Natural killer cell (primary cell): Measurements from ENCODE around the gene BORCS5. TPM values are rescaled to one million over a fixed set of nuclear protein-coding genes. Genes with fewer than 3 reads are reported as not detected.
"Not testable (repeated sequence)": the region's sequence is repeated elsewhere in the genome, so short reads cannot be mapped to it uniquely, and the experiment has no call there.

ENCODE experiments used
- ATAC-seq, 3 donors: fragments of 150-1000 bp in 2 of 3; fragments of 200-7000 bp in 1 of 3; cut with Tn5 transposase; 1 replicate in 1 of 3; 2 replicates in 2 of 3; pipeline ENCODE4 v1.10.0; 2021; ENCODE audit warnings: mild to moderate bottlenecking in 2 of 3, moderate library complexity in 2 of 3
- DNase-seq, 2 donors: peaks; one replicate each; pipeline versions ENCODE4 v3.0.0 to v3.0.0-alpha.2; 2013 to 2021; ENCODE audit warnings: mixed read lengths in 1 of 2
- H3K27ac ChIP-seq: one replicate; pipeline ENCODE4 v1.5.1; 2013; ENCODE audit warnings: mild to moderate bottlenecking, low read length
- H3K27me3 ChIP-seq: one replicate; pipeline ENCODE4 v1.6.1; 2013; ENCODE audit warnings: low read length; ENCODE audit not compliant: control insufficient read depth, insufficient read depth
- H3K36me3 ChIP-seq: one replicate; pipeline ENCODE4 v1.6.1; 2013; ENCODE audit warnings: low read length; ENCODE audit not compliant: control insufficient read depth, insufficient read depth
- H3K4me1 ChIP-seq: one replicate; pipeline ENCODE4 v1.6.1; 2013; ENCODE audit warnings: low read length; ENCODE audit not compliant: control insufficient read depth, insufficient read depth
- H3K4me3 ChIP-seq: one replicate; pipeline ENCODE4 v1.5.1; 2013; ENCODE audit warnings: low read length
- H3K9me3 ChIP-seq: one replicate; pipeline ENCODE4 v1.6.1; 2013; ENCODE audit warnings: low read length; ENCODE audit not compliant: control insufficient read depth, insufficient read depth
- H3K27ac Mint-ChIP-seq, 2 donors: one replicate each; pipeline ENCODE4 v1.8.0; 2022; ENCODE audit warnings: mild to moderate bottlenecking in 2 of 2, mixed read lengths in 2 of 2, moderate library complexity in 1 of 2
- H3K27me3 Mint-ChIP-seq, 2 donors: one replicate each; pipeline ENCODE4 v1.8.0; 2022; ENCODE audit warnings: low read depth in 2 of 2, mixed read lengths in 2 of 2
- H3K36me3 Mint-ChIP-seq: one replicate; pipeline ENCODE4 v1.8.0; 2022; ENCODE audit warnings: mixed read lengths
- H3K4me1 Mint-ChIP-seq, 2 donors: one replicate each; pipeline ENCODE4 v1.8.0; 2022; ENCODE audit warnings: mixed read lengths in 2 of 2
- H3K4me3 Mint-ChIP-seq: one replicate; pipeline ENCODE4 v1.8.0; 2022; ENCODE audit warnings: mild to moderate bottlenecking, moderate library complexity, mixed read lengths
- H3K9me3 Mint-ChIP-seq, 2 donors: one replicate each; pipeline ENCODE4 v1.8.0; 2022; ENCODE audit warnings: mixed read lengths in 2 of 2
- CTCF ChIP-seq: fragments of 200-600 bp; IDR thresholded peaks from one replicate; pipeline ENCODE4 v1.8.0; 2022; ENCODE audit warnings: antibody characterized with exemption
- WGBS: methylation state at CpG from one replicate; pipeline ENCODE4 v1.1.7; 2013; ENCODE audit warnings: missing lambda C conversion rate; ENCODE audit not compliant: insufficient coverage; 5-methylcytosine and 5-hydroxymethylcytosine counted together
- intact Hi-C: fragments of 100-400 bp; cut with micrococcal nuclease; formaldehyde crosslinking; loops from one replicate; pipeline ENCODE4 v1.14.2; 2022
- total RNA-seq, 4 donors: library from RNA; stranded (reverse); fragments of 120-200 nt in 1 of 4; gene quantifications; one replicate each; pipeline versions ENCODE4 v1.2.3 to v1.2.4, GENCODE V29; 2013 to 2022

BORCS5 gene
- 10 to 100 TPM; 28.5 to 32.8 (median 29.2) TPM for total RNA-seq
- 19.3 TPM for total RNA-seq (2013)

GRCh38 chr12:12356896-12357718 lies at the start of gene BORCS5:
Gene BORCS5 (plus strand): TSS chr12:12357078. CDS start chr12:12357452, 374 bp downstream.
- peak within 1 kb of the TSS; percentile 96 for H3K4me3 Mint-ChIP-seq
- TF ChIP-seq CTCF, result no peak
- peak; percentile 92 to 98 (median 94) for ATAC-seq
- no peaks in the 10 kb centered on the region for H3K27me3 Mint-ChIP-seq
- intact Hi-C loops, result loop anchor here (2.0 to 10.0 kb wide), 6 partner anchors 28 to 648 kb away; partner anchors contain the start of genes DUSP16, GPR19 and HEBP1
- no peaks in the 10 kb centered on the region for H3K9me3 Mint-ChIP-seq
- H3K27ac Mint-ChIP-seq, result peak within 1 kb of the TSS; percentile 92 to 97
- no peaks in the 10 kb centered on the region for H3K36me3 Mint-ChIP-seq
- peaks cover 26 to 31% of the 10 kb centered on the region in 2 donors for H3K4me1 Mint-ChIP-seq
- Histone ChIP-seq H3K27ac (peak within 1 kb of the TSS; percentile 97), H3K36me3 (no peaks in the 10 kb centered on the region), H3K4me1 (peaks cover 23% of the 10 kb centered on the region), H3K27me3 (no peaks in the 10 kb centered on the region), H3K4me3 (peak within 1 kb of the TSS; percentile 78), H3K9me3 (no peaks in the 10 kb centered on the region)
- DNase-seq, result peak; percentile 95 to 99
- under 1% methylated on average over 72 of the region's 72 CpGs for WGBS

- 92% methylated on average over 9 of the region's 10 CpGs for WGBS
- not testable (repeated sequence) for H3K9me3 Mint-ChIP-seq, ATAC-seq
Measured at GRCh38 chr12:12310695-12311094, 46.2 kb upstream of the BORCS5 start.

DNA sequence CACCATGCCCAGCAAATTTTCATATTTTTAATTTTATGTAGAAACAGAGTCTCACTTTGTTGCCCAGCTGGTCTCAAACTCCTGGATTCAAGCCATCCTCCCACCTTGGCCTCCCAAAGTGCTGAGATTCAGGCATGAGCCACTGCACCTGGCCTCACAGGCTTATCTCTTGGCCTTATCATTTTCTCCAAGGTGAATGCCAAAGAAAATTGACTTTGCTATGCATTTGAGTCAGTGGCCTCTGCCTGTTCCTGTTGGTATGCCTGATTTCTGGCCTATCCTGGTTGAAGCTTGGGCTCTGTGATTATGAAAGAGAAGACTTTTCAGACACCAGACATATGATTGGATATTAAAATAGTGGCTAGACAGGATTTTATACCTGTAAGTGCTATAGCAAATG lies 41.0 kb upstream of the BORCS5 start:
- H3K27ac ChIP-seq, result no peak overlapping the region
- H3K27me3 Mint-ChIP-seq, result peaks cover 5 to 8% of the 10 kb centered on the region in 2 donors
- H3K4me3 Mint-ChIP-seq, result no peak overlapping the region
- no peaks in the 10 kb centered on the region for H3K9me3 Mint-ChIP-seq
- H3K36me3 ChIP-seq, result no peaks in the 10 kb centered on the region
- ATAC-seq (no peak), DNase-seq (no peak)
- no peaks in the 10 kb centered on the region for H3K27me3 ChIP-seq
- no peaks in the 10 kb centered on the region for H3K4me1 Mint-ChIP-seq
- TF ChIP-seq CTCF, result no peak
- H3K9me3 ChIP-seq, result no peaks in the 10 kb centered on the region
- no peak overlapping the region for H3K27ac Mint-ChIP-seq
- intact Hi-C loops, result no loop called here
- H3K36me3 Mint-ChIP-seq, result no peaks in the 10 kb centered on the region
- H3K4me1 ChIP-seq, result no peaks in the 10 kb centered on the region
- H3K4me3 ChIP-seq, result no peak overlapping the region

More at GRCh38 chr12:12310695-12311094, 46.2 kb upstream of the BORCS5 start:
- H3K4me3 Mint-ChIP-seq, DNase-seq, H3K27ac Mint-ChIP-seq, H3K36me3 Mint-ChIP-seq, H3K27me3 ChIP-seq, H3K4me1 ChIP-seq, H3K4me1 Mint-ChIP-seq, H3K36me3 ChIP-seq, H3K4me3 ChIP-seq, H3K9me3 ChIP-seq, H3K27ac ChIP-seq, intact Hi-C loops, H3K27me3 Mint-ChIP-seq: not testable (repeated sequence)

DNA sequence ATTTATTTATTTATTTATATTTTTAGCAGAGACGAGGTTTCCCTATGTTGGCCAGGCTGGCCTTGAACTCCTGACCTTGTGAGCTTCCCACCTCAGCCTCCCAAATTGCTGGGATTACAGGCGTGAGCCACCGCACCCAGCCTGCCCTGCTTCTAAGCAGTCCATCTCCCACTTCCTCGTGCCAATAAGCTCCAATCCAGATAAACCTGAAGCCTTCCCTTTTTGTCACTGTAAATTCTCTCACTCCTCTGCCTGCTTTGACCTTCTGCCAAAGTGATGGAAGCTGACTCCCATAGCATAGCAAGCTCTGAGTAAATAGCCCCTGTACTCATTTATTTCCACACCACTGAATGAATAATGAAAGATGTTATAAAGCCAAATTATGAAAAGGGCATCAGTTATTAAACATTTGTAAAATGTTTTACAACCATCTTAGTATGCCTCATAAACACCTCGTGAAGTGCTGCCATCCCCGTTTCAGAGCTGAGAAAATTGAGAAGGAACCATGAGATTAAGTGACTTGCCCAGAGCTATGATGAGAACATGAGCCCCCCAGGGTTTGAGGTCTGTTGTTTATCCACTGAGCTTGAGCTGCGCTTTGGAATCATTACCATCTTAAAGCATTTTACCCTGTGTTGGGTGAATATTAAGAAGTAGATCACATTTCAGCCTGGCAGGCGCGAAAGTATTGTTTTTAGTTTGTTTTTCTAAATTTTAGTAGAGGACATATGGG lies 37.3 kb upstream of the BORCS5 start:
- H3K36me3 ChIP-seq, result no peaks in the 10 kb centered on the region
- Mint-ChIP-seq H3K9me3 (no peaks in the 10 kb centered on the region), H3K4me1 (no peaks in the 10 kb centered on the region), H3K27me3 (peaks cover 10 to 30% of the 10 kb centered on the region in 2 donors), H3K4me3 (no peak overlapping the region), H3K27ac (no peak overlapping the region), H3K36me3 (no peaks in the 10 kb centered on the region)
- no peak overlapping the region for H3K4me3 ChIP-seq
- TF ChIP-seq CTCF, result no peak
- intact Hi-C loops, result no loop called here
- no peak overlapping the region for H3K27ac ChIP-seq
- DNase-seq, result no peak
- H3K9me3 ChIP-seq, result no peaks in the 10 kb centered on the region
- 88% methylated on average over 7 of the region's 9 CpGs for WGBS
- no peak for ATAC-seq
- H3K4me1 ChIP-seq, result no peaks in the 10 kb centered on the region
- H3K27me3 ChIP-seq, result no peaks in the 10 kb centered on the region
